ENCODE results near the gene DCAF10.

DCAF10 gene

GRCh38 chr9:37904445-37905130 is 104.0 kb downstream of the DCAF10 start:
- no peak for TF ChIP-seq CTCF (IDR thresholded peaks at IDR 0.05; ENCODE audit: insufficient read depth, missing control alignments)
- no peak for FAIRE-seq
- no peak for DNase-seq (ENCODE audit: insufficient read length, low spot score)

- DNase-seq (ENCODE audit: insufficient read length, low spot score) (no peak), FAIRE-seq (no peak)
- no peak for TF ChIP-seq CTCF (IDR thresholded peaks at IDR 0.05; ENCODE audit: insufficient read depth, missing control alignments)
These were observed 104.5 kb downstream of the DCAF10 start for GRCh38 chr9:37905131-37905505.

- no peak for TF ChIP-seq CTCF (IDR thresholded peaks at IDR 0.05; ENCODE audit: insufficient read depth, missing control alignments)
- FAIRE-seq = no peak
- no peak for DNase-seq (ENCODE audit: insufficient read length, low spot score)
These were observed 105.2 kb downstream of the DCAF10 start for GRCh38 chr9:37905776-37906175.

- no peak for FAIRE-seq
- DNase-seq (ENCODE audit: insufficient read length, low spot score) = no peak
These were observed 106.0 kb downstream of the DCAF10 start for GRCh38 chr9:37906312-37907239.

GRCh38 chr9:37908283-37908682 is 107.7 kb downstream of the DCAF10 start:
- DNase-seq (ENCODE audit: insufficient read length, low spot score) (no peak), FAIRE-seq (no peak)
- no peak for TF ChIP-seq CTCF (IDR thresholded peaks at IDR 0.05; ENCODE audit: insufficient read depth, missing control alignments)

More at GRCh38 chr9:37906312-37907239, 106.0 kb downstream of the DCAF10 start:
- TF ChIP-seq CTCF (IDR thresholded peaks at IDR 0.05; ENCODE audit: insufficient read depth, missing control alignments) = no peak

- DNase-seq (ENCODE audit: insufficient read length, low spot score) = no peak
- TF ChIP-seq CTCF (IDR thresholded peaks at IDR 0.05; ENCODE audit: insufficient read depth, missing control alignments) = no peak
- no peak for FAIRE-seq
These were observed 108.1 kb downstream of the DCAF10 start for GRCh38 chr9:37908698-37909186.
